Subcutaneous abdominal adipose tissue (tissue), 5 donors: ENCODE measurements around the gene SH3PXD2A.

ENCODE experiments used
- H3K27ac ChIP-seq: one replicate; pipeline ENCODE4 v1.7.0; 2013; ENCODE audit warnings: low read depth, mild to moderate bottlenecking, inconsistent platforms, low read length, moderate library complexity
- H3K27me3 ChIP-seq, 5 donors: one replicate each; pipeline ENCODE4 v1.7.0; 2013; ENCODE audit warnings: low read length in 5 of 5, inconsistent platforms in 1 of 5; ENCODE audit not compliant: control insufficient read depth in 5 of 5, insufficient read depth in 4 of 5
- H3K36me3 ChIP-seq, 5 donors: one replicate each; pipeline ENCODE4 v1.7.0; 2013; ENCODE audit warnings: low read length in 5 of 5; ENCODE audit not compliant: control insufficient read depth in 5 of 5, insufficient read depth in 5 of 5
- H3K4me1 ChIP-seq, 5 donors: one replicate each; pipeline ENCODE4 v1.7.0; 2013; ENCODE audit warnings: low read length in 5 of 5, mild to moderate bottlenecking in 3 of 5, moderate library complexity in 1 of 5; ENCODE audit not compliant: control insufficient read depth in 5 of 5, insufficient read depth in 5 of 5
- H3K4me3 ChIP-seq, 5 donors: one replicate each; pipeline ENCODE4 v1.7.0; 2013; ENCODE audit warnings: low read length in 5 of 5, low read depth in 1 of 5
- H3K9ac ChIP-seq, 5 donors: one replicate each; pipeline ENCODE4 v1.7.0; 2013; ENCODE audit warnings: low read length in 5 of 5, mild to moderate bottlenecking in 4 of 5, moderate library complexity in 3 of 5
- H3K9me3 ChIP-seq, 5 donors: one replicate each; pipeline ENCODE4 v1.7.0; 2013; ENCODE audit warnings: low read length in 5 of 5; ENCODE audit not compliant: control insufficient read depth in 5 of 5
- donor health status: healthy.
- donor health status: healthy.
- donor health status: healthy.
- donor health status: healthy.
- donor health status: healthy.

Gene SH3PXD2A

GRCh38 chr10:103651783-103652476, 203.4 kb downstream of the SH3PXD2A start:
- Histone ChIP-seq H3K4me1 (peaks cover 30 to 78% (median 65%) of the 10 kb centered on the region in 5 donors), H3K9me3 (peaks cover 0 to under 1% (median 0%) of the 10 kb centered on the region in 5 donors), H3K27me3 (no peaks in the 10 kb centered on the region), H3K4me3 (peak overlapping the region in 1 of 5 donors; percentile 6), H3K9ac (peak overlapping the region in 2 of 5 donors; percentile 20 to 23), H3K27ac (peak overlapping the region; percentile 87), H3K36me3 (peaks cover 0 to 10% (median 6%) of the 10 kb centered on the region in 5 donors)

DNA sequence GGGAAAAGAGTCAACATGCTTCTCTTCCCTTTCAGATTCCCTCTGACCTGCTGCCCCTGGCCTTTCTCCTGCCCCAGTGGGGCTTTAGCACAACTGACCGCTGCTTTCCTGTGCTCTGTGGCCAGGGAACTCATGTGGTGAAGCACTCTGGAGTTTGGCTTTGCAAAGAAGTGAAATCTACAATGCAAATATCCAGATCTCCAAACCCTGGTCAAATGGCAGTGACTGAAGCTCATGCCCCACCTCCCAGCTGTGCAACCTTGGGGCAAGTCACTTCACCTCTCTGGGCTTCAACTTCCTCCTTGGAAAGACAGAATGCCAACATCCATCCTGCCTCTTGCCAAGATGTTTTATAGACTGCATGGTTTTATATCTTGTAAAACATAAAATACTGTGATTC, 204.0 kb downstream of the SH3PXD2A start:
- H3K4me1 ChIP-seq: peaks cover 30 to 81% (median 65%) of the 10 kb centered on the region in 5 donors
- H3K9me3 ChIP-seq: no peaks in the 10 kb centered on the region
- no peak overlapping the region for H3K9ac ChIP-seq
- peak overlapping the region; percentile 87 for H3K27ac ChIP-seq
- no peaks in the 10 kb centered on the region for H3K27me3 ChIP-seq
- H3K36me3 ChIP-seq: peaks cover 0 to 12% (median 7%) of the 10 kb centered on the region in 5 donors
- peak overlapping the region in 1 of 5 donors; percentile 11 for H3K4me3 ChIP-seq

DNA sequence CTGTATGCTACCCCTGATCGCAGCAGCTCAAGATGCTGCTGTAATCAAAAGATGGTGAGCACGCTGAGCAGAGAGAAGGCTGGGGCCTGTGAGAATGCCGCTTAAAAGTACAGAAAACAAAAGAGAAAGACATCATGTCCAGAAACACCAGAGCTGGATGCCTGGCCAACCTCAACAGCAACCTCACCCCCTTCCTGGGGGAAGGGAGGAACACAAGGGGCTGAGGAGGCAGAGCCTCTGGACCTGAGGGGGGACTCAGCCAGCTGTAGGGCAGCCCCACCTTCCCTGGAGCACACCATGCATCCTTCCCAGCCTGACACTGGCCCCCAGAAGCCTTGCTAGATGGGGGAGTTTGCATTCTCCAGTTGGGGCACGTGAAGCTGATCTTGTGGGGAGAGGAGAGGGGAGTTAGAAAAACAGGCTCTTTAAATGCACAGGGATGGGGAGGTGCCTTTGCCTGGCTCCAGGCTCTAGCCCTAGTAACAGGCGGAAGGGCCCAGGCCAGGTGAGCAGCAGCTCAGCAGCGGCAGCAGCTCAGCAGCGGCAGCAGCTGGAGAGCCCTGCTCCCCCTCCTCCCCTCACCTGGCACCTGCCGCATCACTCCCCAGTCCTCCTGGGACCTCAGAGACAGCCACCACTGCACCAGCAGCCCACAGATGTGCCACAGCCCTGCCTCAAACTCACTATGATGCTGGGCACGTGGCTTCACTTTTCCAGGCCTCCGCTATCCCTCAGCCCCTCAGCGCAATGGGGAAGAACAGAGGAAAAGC, 205.5 kb downstream of the SH3PXD2A start:
- peaks cover 32 to 94% (median 78%) of the 10 kb centered on the region in 5 donors for H3K4me1 ChIP-seq

GRCh38 chr10:103648636-103649532, 206.5 kb downstream of the SH3PXD2A start:
- no peaks in the 10 kb centered on the region for H3K9me3 ChIP-seq
- H3K9ac ChIP-seq: peak overlapping the region in 2 of 5 donors; percentile 13 to 54
- H3K27me3 ChIP-seq: no peaks in the 10 kb centered on the region
- peaks cover 32 to 97% (median 81%) of the 10 kb centered on the region in 5 donors for H3K4me1 ChIP-seq
- peak overlapping the region in 2 of 5 donors; percentile 2 to 24 for H3K4me3 ChIP-seq
- H3K36me3 ChIP-seq: peaks cover 0 to 15% (median 6%) of the 10 kb centered on the region in 5 donors
- H3K27ac ChIP-seq: peak overlapping the region; percentile 88

More for the DNA sequence above, 205.5 kb downstream of the SH3PXD2A start:
- no peaks in the 10 kb centered on the region for H3K27me3 ChIP-seq
- peak overlapping the region; percentile 88 for H3K27ac ChIP-seq
- peaks cover 0 to 15% (median 4%) of the 10 kb centered on the region in 5 donors for H3K36me3 ChIP-seq
- peak overlapping the region in 1 of 5 donors; percentile 24 for H3K4me3 ChIP-seq
- H3K9ac ChIP-seq: no peak overlapping the region
- no peaks in the 10 kb centered on the region for H3K9me3 ChIP-seq

GRCh38 chr10:103648251-103648635, 207.1 kb downstream of the SH3PXD2A start:
- peak overlapping the region in 1 of 5 donors; percentile 13 for H3K9ac ChIP-seq
- peaks cover 0 to 15% (median 6%) of the 10 kb centered on the region in 5 donors for H3K36me3 ChIP-seq
- H3K4me3 ChIP-seq: peak overlapping the region in 1 of 5 donors; percentile 10
- no peaks in the 10 kb centered on the region for H3K27me3 ChIP-seq
- peak overlapping the region; percentile 88 for H3K27ac ChIP-seq
- H3K9me3 ChIP-seq: no peaks in the 10 kb centered on the region
- peaks cover 30 to 91% (median 76%) of the 10 kb centered on the region in 5 donors for H3K4me1 ChIP-seq

DNA sequence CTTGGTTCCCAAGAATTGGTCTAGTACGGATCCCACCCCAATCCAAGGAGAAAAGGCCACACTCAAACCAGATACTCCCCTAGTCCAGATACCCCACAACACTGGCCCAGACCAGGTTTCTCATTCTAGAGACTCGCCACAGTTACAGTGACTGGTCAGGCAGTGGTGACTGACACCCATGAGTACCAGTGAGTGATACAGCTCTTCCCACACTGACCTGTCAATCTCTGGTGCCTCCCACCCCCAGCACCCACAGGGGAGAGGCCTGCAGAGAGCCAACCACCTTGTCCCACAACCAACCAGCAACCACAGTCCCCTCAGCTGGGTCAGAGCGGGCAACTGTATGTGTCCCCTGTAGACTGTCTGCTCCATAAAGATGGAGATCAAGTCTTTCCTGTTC, 209.1 kb downstream of the SH3PXD2A start:
- H3K9me3 ChIP-seq: no peaks in the 10 kb centered on the region
- no peaks in the 10 kb centered on the region for H3K27me3 ChIP-seq
- no peak overlapping the region for H3K9ac ChIP-seq
- H3K27ac ChIP-seq: no peak overlapping the region
- H3K36me3 ChIP-seq: peaks cover 0 to 15% (median 6%) of the 10 kb centered on the region in 5 donors
- no peak overlapping the region for H3K4me3 ChIP-seq
- peaks cover 13 to 76% (median 57%) of the 10 kb centered on the region in 5 donors for H3K4me1 ChIP-seq

DNA sequence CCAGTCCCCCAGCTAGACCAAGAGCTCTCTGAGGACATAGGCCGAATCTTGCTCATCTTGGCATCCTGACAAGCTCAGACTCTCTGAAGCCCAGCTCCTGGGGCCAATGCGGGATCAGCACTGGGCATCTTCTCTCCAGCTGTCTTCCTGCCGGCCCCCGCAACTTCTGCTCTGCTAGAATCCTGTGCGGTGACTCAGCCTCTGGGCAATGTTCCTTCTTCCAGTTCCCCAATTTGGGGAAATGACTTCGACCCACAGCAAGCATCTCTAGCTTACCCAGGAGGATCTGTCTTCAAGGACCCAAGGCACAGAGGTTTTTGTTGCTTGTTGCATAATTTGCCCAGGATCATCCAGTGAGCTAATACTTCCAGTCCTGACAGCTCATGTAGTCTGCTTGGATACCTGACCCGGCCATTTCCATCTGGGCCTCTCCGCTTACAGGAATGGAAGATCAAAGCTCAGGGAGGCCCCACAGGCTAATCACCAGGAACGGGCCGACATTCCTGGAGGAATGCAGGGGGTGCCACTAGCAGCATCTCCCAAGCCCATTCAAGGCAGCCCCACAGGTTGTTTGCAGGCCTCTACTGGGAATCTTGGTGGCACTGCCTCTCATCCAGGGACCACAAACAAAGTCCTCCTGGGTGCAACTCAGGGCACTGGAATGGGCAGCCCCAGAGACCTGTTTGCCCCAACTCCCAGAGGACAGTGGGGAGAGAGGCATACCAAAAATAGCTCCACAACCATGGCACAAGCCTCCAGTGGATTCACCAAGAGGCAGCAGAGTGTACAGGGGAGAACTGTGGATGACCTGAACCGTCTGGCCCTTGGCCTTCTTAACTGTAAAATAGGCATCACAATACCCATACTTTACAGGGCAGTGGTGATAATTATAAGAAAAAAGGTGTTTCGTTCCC, 210.0 kb downstream of the SH3PXD2A start:
- no peak overlapping the region for H3K4me3 ChIP-seq
- H3K27ac ChIP-seq: no peak overlapping the region
- peaks cover 0 to 12% (median 6%) of the 10 kb centered on the region in 5 donors for H3K36me3 ChIP-seq
- H3K9ac ChIP-seq: no peak overlapping the region
- peaks cover 16 to 76% (median 56%) of the 10 kb centered on the region in 5 donors for H3K4me1 ChIP-seq
- no peaks in the 10 kb centered on the region for H3K27me3 ChIP-seq
- H3K9me3 ChIP-seq: no peaks in the 10 kb centered on the region

DNA sequence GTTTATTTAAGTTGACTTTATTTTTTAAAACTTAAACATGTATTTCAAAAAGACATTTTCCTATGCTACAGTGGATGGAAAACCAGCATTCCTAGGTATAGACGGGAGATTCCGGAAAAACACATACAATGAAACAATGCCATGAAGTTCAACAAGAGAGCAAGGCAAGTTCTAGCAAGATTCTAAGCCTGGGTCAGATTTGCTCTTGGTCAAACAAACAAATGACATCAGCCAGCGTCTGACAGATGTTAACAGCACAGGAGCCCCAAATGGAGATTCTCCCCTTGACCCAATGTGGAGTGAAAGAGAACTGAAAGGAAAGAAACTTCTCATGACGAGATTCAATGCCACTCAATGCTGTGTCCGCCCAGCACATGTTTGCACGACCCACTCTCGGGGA, 212.0 kb downstream of the SH3PXD2A start:
- Histone ChIP-seq H3K4me1 (peaks cover 10 to 67% (median 43%) of the 10 kb centered on the region in 5 donors), H3K9me3 (no peaks in the 10 kb centered on the region), H3K9ac (no peak overlapping the region), H3K27me3 (no peaks in the 10 kb centered on the region), H3K4me3 (no peak overlapping the region), H3K27ac (no peak overlapping the region), H3K36me3 (peaks cover 0 to 12% (median 6%) of the 10 kb centered on the region in 5 donors)

- H3K27ac ChIP-seq: no peak overlapping the region
- peaks cover 0 to 3% (median under 1%) of the 10 kb centered on the region in 5 donors for H3K36me3 ChIP-seq
- H3K27me3 ChIP-seq: no peaks in the 10 kb centered on the region
- no peaks in the 10 kb centered on the region for H3K9me3 ChIP-seq
- no peak overlapping the region for H3K4me3 ChIP-seq
- H3K4me1 ChIP-seq: peaks cover 15 to 70% (median 54%) of the 10 kb centered on the region in 5 donors
- H3K9ac ChIP-seq: no peak overlapping the region
These were observed 214.1 kb downstream of the SH3PXD2A start for GRCh38 chr10:103641326-103641725.
